COLO668 (cell line): ENCODE results near the gene CALHM4.
A peak's percentile ranks its signal among the peaks of the same experiment; 100 is the strongest.

Experiments
- DNase-seq: peaks from one replicate; lab custom pipeline; 2025; ENCODE audit not compliant: unreplicated experiment; lab: John Stamatoyannopoulos, UW

Gene CALHM4

DNA sequence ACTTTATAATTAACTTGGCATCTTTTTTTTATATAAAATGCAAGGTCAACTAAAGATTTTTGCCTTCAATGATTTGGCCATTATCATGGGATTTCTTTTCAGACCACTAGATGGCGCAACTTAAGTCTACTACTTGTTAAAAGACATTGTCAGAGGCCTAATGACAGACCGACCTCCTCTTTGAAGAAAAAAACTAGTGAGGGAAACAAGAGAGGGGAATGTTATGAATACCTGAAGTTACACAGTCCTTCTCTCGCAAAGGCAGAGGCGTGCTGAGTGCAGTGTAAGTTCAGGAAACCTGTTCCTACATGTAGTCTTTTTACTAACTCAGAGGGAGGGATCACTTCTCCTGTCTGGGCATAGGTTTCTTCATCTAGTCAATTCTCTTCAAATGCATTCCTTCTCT is 17.3 kb upstream of the CALHM4 start:
- DNase-seq, result no peak

DNA sequence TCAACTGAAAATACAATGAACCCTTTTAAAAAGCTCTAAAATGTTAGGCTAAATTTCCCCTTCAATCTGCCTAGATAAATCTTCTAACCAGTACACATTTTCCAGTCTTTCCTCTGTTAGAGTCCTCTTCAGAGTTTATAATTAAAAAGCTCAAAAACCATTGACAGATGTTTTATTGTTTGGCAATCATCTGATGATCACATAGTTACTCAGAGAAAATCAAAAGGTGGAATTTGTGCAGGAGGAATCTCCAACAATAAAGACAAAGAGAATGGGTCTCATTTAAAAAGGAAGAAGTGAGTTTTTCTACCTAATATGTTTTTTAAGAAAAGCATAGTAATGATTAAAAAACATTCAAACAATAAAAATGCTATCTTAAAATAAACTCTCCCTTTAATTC is 11.1 kb upstream of the CALHM4 start:
- DNase-seq, result no peak

DNA sequence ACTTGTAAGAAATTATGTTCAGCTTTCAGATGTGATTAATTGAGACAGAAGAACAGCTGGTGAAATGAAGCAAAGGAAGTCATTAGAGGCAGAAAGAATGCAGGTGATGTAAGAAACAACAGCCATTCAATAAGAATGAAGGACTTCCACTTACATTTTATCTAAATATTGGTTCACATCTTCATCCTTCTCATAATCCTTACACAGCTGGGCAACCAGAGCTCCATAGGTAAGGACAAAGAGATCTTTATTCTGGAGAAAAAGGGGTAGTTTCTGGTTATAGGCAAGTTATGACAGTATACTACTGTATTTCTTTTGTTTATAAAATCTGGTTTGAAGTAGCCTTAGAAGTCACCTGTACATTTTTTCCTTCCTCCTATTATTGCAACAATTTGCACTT is 10.4 kb upstream of the CALHM4 start:
- no peak for DNase-seq

DNA sequence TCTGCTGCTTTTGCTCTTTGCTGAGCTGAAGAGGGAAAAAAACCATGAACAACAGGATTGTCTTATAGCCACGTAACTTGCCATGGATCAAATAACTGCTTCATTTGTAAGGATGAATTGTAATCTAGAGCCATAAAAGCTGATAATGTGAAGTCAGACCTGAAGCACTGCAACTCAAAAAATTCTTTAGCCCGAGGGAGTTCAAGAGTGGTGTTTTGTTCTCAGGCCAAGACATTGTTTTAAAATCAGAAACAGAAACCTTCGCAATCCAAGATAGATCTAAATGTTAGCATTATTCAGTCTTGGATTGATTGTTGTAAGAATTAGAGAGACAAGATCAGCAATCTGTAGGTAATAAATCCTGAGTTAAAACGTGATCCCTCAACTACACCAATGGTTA is 7.9 kb upstream of the CALHM4 start, which contains the start of gene TRAPPC3L:
Gene TRAPPC3L, minus strand, starts transcription at position 34 of the 400 bp plus-strand sequence. CDS start 170 bp downstream, outside the sequence.
- no peak for DNase-seq

DNA sequence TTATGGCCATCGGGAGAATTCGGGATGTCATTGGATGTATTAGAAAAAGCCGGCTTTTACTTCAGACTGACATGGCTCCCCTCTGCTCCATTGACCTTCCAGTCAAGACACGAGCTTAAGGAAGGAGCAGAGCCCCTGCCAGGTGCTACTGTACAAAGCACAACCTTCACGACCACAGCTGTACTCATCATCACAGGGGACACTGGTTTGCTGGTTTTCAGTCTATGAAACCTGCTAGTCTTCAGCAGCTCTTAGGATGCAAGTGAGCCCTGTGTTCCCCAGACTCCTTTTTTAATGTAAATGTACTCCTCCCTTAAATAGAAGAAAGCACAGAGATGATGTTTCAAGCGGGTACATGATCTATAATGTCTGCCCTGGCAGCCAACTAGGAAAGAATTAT is 6.2 kb upstream of the CALHM4 start:
- DNase-seq, result no peak

DNA sequence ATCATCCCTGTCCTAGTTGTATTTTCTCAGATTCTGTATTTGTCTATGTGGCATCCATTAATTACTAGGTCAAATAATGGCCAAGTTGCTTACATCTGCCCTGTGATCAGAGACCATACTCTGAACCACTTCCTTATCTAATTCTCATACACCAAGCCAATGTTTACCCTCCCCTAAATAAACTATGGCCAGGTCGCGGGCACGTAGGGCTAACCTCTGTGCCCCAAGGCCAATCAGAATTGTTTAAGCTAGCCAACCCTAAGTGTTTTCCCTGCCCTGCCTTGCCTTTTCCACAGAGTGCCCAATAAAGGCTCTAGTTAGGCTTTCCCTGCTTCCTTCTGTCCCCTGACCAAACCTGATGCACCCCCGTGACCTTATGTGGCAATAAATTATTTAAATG is 2.8 kb upstream of the CALHM4 start:
- DNase-seq, result no peak

DNA sequence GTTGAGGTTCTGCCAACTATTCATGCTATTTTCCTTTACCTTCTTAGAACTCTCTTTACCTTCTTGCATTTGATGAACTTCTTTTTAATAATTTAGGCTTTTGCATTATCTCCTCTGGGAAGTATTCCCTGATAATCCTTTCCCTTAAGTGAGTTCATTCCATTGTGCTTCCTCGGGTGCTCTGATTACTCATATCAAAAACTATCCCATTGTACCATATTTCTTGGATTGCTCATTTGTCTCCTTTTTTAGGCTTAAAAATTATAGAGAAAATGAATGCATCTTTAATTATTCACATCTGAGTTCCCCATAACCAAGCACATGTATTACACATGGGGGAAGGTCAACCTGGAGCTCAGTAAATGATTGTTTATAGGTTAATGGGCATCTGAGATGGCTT is 2.5 kb downstream of the CALHM4 start:
- DNase-seq, result no peak

DNA sequence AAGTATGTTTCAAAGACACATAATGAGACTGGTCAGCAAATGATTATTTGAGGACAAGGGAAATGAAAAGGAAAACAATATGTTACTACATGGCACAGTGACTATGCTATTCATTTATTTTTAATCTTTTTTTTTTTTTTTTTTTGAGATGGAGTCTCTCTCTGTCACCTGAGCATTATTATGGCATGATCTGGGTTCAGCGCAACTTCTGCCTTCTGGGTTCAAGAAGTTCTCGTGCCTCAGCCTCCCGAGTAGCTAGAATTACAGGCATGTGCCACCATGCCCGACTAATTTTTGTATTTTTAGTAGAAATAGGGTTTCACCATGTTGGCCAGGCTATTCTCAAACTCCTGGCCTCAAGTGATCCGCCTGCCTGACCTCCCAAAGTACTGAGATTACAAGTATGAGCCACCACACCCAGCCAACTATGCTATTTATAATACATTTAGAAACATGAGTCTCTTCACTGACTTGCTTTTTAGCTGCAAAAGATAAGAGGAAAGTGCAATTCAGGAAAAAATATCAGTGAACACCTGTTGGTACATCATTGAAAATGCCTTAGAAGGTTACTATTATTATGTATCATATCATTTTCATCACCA is 3.4 kb downstream of the CALHM4 start:
- DNase-seq, result no peak

DNA sequence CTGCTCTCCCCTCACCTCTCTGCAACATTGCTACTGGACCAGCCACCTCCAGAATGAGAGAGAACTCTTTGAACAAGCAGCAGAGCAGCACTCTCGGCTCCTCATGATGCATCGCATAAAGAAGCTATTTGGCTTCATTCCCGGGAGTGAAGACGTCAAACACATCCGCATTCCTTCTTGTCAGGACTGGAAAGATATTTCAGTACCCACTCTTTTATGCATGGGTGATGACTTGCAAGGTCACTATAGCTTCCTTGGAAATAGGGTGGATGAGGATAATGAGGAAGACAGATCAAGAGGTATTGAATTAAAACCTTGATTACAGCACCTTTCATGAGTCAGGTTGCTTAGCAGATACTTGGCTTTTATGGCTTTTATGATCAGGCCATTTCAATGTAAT is 4.3 kb downstream of the CALHM4 start:
- DNase-seq, result no peak

DNA sequence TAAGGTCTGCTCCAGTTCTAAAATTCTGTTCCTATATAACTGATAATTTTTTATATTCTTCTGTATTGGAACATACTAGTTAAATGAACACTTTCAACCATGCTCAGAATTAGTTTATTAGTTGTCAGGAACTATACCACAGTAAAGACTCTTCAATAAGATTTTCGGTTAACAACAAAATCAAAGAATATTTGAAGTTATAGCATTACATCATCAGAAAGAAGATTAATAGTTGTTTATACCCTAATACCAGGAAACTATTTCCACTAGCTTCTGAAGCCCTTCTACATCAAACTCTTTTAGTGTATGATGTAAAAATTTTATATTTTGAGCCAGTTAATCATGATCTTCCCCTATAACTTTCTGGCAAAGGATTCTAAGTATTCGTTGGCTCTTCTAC is 6.6 kb downstream of the CALHM4 start:
- DNase-seq, result no peak

DNA sequence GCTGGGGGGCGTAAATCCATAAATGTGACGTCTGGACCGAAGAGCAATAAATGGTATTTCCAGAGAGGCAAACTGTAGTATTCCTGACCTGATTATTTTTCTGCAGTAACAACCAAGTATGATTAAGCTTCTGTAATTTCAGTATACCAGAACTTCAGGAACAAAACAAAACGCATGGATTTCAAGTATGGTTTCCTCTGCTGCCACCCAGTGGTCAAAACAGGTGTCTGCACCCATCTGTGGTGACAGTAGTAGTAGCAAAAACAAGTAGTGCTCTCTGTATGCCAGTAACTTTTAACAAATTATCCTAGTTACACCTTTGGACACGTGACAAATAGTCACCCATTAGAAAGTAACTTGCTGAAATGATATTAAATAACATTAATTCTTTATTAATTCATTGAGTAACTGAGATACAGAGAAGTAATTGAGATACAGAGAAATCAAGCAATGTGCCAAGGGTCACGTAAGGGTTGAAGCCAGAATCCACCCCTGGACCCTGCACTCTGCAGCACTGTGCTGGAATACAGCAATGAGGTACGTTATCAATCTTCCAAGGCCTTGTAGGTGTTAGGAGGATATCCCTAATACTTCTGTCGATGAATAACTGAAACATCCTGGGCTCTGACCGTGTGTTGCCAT is 7.9 kb downstream of the CALHM4 start:
- peak; percentile 40 for DNase-seq

DNA sequence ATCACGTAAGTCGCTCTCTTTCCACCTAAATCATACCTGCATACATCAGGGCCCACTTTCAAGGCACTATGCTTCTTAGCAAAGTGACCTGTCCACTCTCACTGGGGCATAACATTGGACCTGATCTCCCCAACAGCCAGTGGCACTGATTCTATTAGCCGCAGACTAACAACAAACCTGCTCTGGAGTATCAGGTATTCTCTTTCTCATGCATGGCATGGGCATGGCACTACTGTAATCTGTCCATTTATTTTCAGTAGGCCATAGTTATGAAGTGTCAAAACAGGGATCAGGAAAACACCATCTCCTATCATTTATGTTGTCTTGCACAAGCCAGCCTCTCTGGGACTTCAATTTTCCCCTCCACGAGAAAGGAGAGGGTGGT is 8.5 kb downstream of the CALHM4 start:
- DNase-seq, result no peak

DNA sequence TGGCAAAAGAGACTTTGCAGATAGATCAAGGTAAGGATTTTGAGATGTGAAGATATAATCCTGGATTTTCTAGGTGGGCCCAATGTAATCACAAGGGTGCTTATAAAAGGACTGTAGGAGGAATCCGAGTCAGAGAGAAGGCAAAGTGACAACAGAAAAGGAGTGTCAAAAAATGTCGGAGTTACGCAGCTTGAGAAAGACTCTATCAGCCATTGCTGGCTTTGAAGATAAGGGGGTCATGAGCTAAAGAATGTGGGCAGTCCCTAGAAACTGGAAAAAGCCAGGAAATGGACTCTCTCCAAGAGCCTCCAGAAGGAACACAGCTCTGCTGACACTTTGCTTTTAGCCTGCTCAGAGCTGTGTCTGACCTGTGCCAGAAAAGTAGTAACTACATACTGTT is 9.1 kb downstream of the CALHM4 start:
- no peak for DNase-seq

DNA sequence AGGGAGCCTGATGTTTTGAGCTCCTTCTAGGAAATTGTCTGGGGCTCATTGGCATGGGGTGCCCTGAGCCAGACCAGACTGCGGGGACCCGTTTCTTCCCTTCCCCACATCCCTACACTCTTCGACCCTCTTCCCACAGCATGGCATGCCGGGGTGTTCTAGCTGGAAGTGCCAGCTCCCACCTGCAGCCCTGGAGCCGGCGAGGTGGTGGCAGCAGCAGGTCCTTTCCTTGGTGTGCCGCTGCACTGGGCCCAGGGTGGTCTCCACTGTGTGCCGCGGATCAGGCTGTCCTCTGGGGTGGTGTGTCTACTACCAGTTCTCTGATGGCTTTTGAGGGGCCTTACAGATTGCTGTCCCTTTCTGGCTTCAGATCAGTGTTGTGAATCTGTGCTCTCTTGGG is 10.3 kb downstream of the CALHM4 start:
- no peak for DNase-seq

DNA sequence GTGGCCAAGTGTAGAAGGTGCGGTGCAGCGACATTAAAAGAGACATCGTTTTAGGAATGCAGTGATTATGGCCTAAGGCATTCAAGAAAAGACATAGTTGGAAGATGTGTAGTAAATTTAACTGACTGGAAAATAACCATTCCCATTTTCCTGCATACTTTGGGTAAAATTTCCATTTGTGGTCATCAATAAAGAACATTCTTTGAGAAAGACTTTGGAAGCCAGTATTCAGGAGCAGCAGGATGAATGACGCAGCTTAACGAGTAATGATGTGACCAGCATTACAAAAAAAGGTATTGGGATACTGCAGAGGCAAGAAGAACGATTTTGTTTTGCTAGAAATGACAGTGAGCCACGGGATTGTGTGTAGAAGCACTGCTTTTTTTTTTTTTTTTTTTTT is 10.8 kb downstream of the CALHM4 start:
- DNase-seq, result no peak

DNA sequence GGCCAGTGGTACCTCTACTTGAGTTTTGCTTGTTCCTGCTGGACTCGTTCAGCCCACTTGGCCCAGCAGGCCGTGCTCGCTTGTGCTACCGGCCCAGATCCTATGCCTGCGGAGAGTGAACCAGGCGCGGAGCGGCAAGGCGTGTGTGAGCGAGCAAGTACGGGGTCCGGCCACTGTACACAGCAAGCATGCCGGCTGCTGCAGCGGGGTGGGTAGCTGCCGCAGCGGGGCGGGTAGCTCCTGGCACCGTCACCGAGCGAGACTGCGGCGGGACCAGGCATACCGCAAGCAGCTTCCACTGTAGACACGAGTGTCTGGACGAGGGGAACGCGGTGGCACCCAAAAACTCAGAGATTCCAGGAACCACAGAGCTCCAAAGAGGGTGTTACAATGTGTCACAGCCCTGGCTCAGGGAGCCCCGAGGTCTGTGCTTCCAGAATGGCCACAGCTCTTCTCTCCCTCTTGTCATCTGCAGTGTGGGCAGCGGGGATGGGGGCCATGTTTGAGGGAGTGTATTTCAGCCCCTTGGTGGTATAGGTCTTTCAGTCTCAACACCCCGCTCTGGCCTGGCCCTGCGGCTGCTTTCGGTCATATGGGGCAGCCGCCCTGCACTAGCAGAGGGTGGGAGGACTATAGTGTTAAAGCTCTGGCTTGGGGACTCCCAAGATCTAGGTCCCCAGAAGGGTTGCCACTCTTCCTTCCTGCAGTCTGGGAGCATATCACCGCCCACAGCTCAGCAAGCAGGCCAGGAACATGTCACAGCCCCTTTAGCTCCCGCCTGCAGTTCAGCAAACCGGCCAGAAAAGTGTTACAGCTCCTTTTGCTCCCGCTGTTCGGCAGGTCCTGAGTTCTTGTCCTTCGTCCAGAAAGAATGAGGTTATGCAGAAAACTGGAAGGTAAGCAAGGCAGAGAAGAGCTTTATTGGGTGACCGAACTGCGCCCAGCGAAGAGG is 11.6 kb downstream of the CALHM4 start:
- no peak for DNase-seq

DNA sequence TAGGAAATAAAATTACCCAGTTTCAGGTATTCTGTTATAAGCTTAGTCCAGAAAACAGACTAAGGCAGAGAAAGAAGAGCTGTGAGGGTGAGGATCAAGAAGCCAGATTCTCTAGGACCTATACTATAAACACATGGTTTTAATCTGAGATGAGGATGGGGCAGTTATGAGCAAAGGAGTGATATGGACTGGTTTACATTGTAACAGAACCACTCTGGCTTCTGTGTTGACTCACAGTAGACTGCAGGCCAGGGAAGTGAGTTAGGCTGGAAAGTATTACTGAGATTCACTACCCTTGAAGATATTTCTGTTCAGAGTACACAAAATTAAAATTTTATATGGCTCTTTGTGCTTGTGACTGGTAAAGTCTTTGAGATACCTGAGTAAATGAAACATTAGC is 14.6 kb downstream of the CALHM4 start:
- no peak for DNase-seq

DNA sequence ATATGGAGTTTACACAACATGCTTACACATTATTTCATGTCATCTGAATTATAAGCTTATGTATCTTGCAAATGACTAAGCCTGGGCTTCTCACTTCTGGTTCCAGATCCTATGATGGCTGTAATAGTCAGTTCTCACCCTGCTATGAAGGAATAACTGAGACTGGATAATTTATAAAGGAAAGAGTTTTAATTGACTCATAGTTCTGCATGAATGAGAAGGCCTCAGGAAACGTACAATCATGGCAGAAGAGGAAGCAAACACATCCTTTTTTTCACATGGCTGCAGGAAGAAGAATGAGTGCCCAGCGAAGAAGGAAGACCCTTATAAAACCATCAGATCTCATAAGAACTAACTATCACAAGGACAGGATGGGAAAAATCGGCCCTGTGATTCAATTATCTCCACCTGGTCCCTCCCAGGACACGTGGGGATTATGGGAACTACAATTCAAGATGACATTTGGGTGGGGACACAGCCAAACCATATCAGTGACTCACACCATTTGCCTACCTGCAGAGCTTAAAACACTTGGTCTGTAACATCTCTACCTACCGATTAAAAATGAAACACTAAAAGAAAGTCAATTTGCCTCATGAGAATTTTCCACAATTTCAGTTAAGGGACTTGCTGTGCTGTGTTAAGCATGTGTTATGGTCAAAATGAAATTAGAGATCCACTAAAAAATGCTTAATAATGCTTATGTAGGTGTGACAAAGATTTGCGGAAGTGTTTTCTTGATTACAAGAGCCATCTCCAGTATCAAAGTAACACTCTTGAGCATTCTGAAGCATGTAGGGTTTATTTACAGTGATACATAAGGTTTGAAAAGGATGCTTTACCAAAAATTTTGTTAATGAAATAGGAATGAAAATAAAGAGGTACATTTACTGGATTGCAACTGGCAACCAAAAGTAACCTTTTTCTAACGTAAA is 15.5 kb downstream of the CALHM4 start:
- DNase-seq, result no peak

DNA sequence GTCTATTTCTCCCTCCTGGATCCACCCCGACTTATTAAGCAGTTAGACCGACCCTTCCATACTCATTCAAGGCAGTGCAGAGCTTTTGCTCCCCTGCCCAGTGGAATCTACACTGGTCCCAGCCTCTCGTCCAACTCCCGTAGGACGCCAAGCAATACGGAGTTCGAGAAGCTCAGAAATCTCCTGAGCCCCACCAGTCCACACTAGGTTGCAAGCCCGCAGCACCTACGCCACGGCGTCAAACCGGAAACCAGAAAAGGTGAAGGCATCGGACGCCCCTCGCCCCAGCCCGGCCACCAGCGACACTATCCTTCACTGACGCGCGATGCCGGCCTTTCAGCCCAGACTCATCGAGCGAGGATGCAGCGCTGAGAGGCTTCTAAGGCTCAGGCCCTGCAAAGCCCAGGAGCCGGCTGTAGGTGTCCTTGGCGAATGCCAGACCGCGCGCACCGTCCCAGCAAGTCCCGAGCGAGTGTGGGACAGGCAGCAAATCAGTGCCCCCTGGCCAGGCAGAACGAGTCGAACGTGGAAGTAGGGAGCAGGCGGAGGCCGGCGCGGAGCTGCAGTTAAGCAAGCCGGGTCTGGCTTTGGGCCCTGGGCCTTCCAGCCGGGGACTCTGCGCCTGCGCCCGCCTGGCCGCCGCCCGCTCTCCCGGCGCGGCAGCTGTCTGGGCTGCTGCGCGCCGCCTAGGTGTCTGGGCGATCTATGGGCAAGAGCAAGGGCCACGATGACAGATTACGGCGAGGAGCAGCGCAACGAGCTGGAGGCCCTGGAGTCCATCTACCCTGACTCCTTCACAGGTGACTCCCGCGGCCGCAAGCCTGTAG is 17.5 kb downstream of the CALHM4 start, which contains the start of gene RWDD1:
Gene RWDD1, plus strand, starts transcription at position 649 of the 827 bp plus-strand sequence. Its CDS starts 79 bp downstream, at position 728.
- peak; percentile 95 for DNase-seq

DNA sequence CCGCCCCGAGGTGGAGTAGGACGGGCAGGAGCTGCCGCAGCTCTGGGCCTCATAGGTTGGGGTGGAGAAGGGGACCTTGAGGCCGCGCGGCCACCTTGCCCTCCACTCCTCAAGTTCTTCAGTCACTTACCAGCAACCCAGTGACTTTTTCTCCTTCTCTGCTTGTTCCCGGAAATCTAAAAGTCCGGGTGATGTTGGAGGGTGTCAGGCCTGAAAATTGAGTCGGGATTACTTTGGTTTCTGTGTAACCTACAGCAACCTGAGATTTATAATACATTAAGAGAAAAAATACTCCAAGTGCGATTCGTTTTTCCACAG is 18.1 kb downstream of the CALHM4 start:
- DNase-seq, result no peak
